Common myeloid progenitor, CD34-positive (primary cell): ENCODE measurements around the gene HYAL1.
A peak's percentile ranks its signal among the peaks of the same experiment; 100 is the strongest.

ENCODE experiments used
- CTCF ChIA-PET: fragments of 350-600 bp; sonication (Branson Sonifier 250); formaldehyde crosslinking; loops from one replicate; lab custom pipeline; 2021; ENCODE audit warnings: antibody characterized with exemption; lab: Charles Lee
- POLR2A ChIA-PET: fragments of 350-600 bp; sonication (Branson Sonifier 250); formaldehyde crosslinking; loops from one replicate; lab custom pipeline; 2021; ENCODE audit warnings: antibody characterized with exemption; lab: Charles Lee
- DNase-seq, 3 donors: peaks; one replicate each; pipeline versions ENCODE4 v3.0.0 to v3.0.0-alpha.2; 2013
- H3K27ac ChIP-seq, 2 experiments: 1 replicate in 1 of 2; 2 replicates in 1 of 2; pipeline ENCODE4 v1.7.0; 2013; ENCODE audit warnings: inconsistent platforms in 2 of 2, low read length in 2 of 2, mild to moderate bottlenecking in 2 of 2, low read depth in 1 of 2, moderate library complexity in 1 of 2; ENCODE audit not compliant: severe bottlenecking in 2 of 2, insufficient read depth in 1 of 2, poor library complexity in 1 of 2
- H3K27me3 ChIP-seq, 5 experiments: replicated peaks in 2 of 5; 1 replicate in 3 of 5; 2 replicates in 2 of 5; pipeline versions ENCODE4 v1.6.1 to v1.7.0; 2013; ENCODE audit warnings: low read length in 4 of 5, mild to moderate bottlenecking in 2 of 5, moderate library complexity in 2 of 5, inconsistent platforms in 1 of 5; ENCODE audit not compliant: insufficient read depth in 5 of 5, control insufficient read depth in 4 of 5
- H3K36me3 ChIP-seq, 4 experiments: 1 replicate in 2 of 4; 2 replicates in 2 of 4; pipeline versions ENCODE4 v1.6.1 to v1.7.0; 2013; ENCODE audit warnings: low read length in 3 of 4, control low read depth in 1 of 4, mild to moderate bottlenecking in 1 of 4; ENCODE audit not compliant: control insufficient read depth in 4 of 4, insufficient read depth in 4 of 4
- H3K4me1 ChIP-seq, 4 experiments: 1 replicate in 3 of 4; 2 replicates in 1 of 4; pipeline versions ENCODE4 v1.6.1 to v1.7.1; 2013; ENCODE audit warnings: low read length in 3 of 4, mild to moderate bottlenecking in 3 of 4, control low read depth in 1 of 4, inconsistent platforms in 1 of 4, moderate library complexity in 1 of 4; ENCODE audit not compliant: control insufficient read depth in 4 of 4, insufficient read depth in 4 of 4; ENCODE audit errors: control extremely low read depth in 1 of 4
- H3K4me3 ChIP-seq, 7 experiments: 1 replicate in 4 of 7; 2 replicates in 3 of 7; pipeline versions ENCODE4 v1.5.1 to v1.7.0; 2013; ENCODE audit warnings: mild to moderate bottlenecking in 7 of 7, low read length in 6 of 7, moderate library complexity in 6 of 7, inconsistent platforms in 2 of 7, low read depth in 2 of 7, control low read depth in 1 of 7; ENCODE audit not compliant: insufficient read depth in 4 of 7, control insufficient read depth in 1 of 7; ENCODE audit errors: extremely low read depth in 1 of 7
- H3K9me3 ChIP-seq, 5 experiments: 1 replicate in 4 of 5; 2 replicates in 1 of 5; pipeline versions ENCODE4 v1.6.1 to v1.7.1; 2013; ENCODE audit warnings: low read length in 4 of 5, mild to moderate bottlenecking in 2 of 5, inconsistent platforms in 1 of 5, low read depth in 1 of 5, moderate library complexity in 1 of 5; ENCODE audit not compliant: control insufficient read depth in 4 of 5, insufficient read depth in 2 of 5; ENCODE audit errors: control extremely low read depth in 1 of 5
- WGBS: methylation state at CpG from one replicate; pipeline ENCODE4 v1.1.5; 2013; ENCODE audit not compliant: insufficient coverage; 5-methylcytosine and 5-hydroxymethylcytosine counted together

HYAL1 gene

GRCh38 chr3:50319894-50320625, 16.7 kb upstream of the HYAL1 start:
- peaks cover 0 to 38% (median 13%) of the 10 kb centered on the region in 4 experiments for H3K36me3 ChIP-seq
- H3K4me3 ChIP-seq, result peak overlapping the region in 6 of 7 experiments; percentile 69 to 88 (median 84)
- H3K9me3 ChIP-seq, result no peaks in the 10 kb centered on the region
- H3K4me1 ChIP-seq, result peaks cover 2 to 67% (median 56%) of the 10 kb centered on the region in 4 experiments
- CTCF ChIA-PET, result interaction anchor here (0.7 to 11.6 kb wide), 10 partner anchors 8 to 61 kb away, joined by 3 to 105 read pairs (median 5); partner anchors contain the start of genes HYAL1, HYAL3, NAA80 and NPRL2
- no peaks in the 10 kb centered on the region for H3K27me3 ChIP-seq
- H3K27ac ChIP-seq, result peak overlapping the region in 1 of 2 experiments; percentile 99
- 96% methylated on average over 29 of the region's 29 CpGs for whole genome bisulfite sequencing
- POLR2A ChIA-PET, result interaction anchor here (0.6 kb wide), 1 partner anchor 14 kb away, joined by 3 read pairs; no protein-coding TSS in a partner anchor
- DNase-seq, result no peak

DNA sequence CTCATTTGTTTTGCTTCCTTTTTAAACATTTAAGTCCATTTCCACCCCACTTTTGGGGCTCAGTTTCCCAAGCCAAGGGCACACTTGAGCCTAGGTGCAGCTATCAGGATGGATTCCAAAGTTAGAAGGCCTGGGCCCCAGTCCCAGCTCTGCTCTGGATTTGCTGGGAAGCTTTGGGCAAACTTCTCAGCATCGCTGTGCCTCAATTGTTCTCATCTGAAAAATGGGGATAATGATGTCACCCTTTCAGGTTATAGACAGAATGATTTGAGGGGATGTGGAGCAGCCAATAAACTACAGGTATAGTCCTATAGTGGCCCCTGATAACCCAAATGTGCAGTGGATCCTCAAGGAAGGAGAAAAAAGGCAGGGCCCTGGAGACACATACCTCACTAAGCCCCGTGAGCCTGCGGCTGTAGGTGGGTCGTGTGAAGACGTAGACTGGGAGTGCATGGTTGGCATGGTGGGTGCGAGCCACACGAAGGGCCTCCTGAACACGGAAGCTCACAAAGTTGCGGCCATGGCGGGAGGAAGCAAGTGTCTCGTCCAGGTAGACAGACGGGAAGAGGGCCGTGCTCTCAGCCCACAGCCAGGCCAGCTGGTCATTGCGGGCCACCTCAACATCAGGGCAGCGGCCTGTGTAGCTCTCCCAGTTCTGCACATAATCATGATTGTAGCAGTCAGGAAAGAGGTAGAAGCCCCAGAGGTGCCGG, 16.0 kb upstream of the HYAL1 start:
- Histone ChIP-seq H3K36me3 (peaks cover 0 to 37% (median 11%) of the 10 kb centered on the region in 4 experiments), H3K27ac (no peak overlapping the region), H3K9me3 (no peaks in the 10 kb centered on the region), H3K27me3 (no peaks in the 10 kb centered on the region), H3K4me3 (peak overlapping the region in 1 of 7 experiments; percentile 6), H3K4me1 (peaks cover 2 to 66% (median 54%) of the 10 kb centered on the region in 4 experiments)
- WGBS, result 97% methylated on average over 14 of the region's 16 CpGs
- CTCF ChIA-PET, result interaction anchor here (1.1 to 11.6 kb wide), 9 partner anchors 9 to 73 kb away, joined by 3 to 105 read pairs (median 6); partner anchors contain the start of genes HYAL1, HYAL3, NAA80 and TUSC2
- POLR2A ChIA-PET, result no interaction called here
- no peak for DNase-seq

- peak in 2 of 3 donors; percentile 40 to 49 for DNase-seq
- peaks cover 0 to 37% (median 10%) of the 10 kb centered on the region in 4 experiments for H3K36me3 ChIP-seq
- ChIA-PET CTCF (interaction anchor here (1.1 to 11.6 kb wide), 8 partner anchors 10 to 124 kb away, joined by 3 to 105 read pairs (median 4); partner anchors contain the start of genes HYAL1, HYAL3, NAA80 and TUSC2), POLR2A (no interaction called here)
- H3K9me3 ChIP-seq, result no peaks in the 10 kb centered on the region
- WGBS, result 60% methylated on average over 5 of the region's 10 CpGs
- peaks cover 2 to 63% (median 52%) of the 10 kb centered on the region in 4 experiments for H3K4me1 ChIP-seq
- no peak overlapping the region for H3K27ac ChIP-seq
- peak overlapping the region in 2 of 7 experiments; percentile 6 to 14 for H3K4me3 ChIP-seq
- no peaks in the 10 kb centered on the region for H3K27me3 ChIP-seq
These were observed 15.2 kb upstream of the HYAL1 start for GRCh38 chr3:50318615-50319014.

DNA sequence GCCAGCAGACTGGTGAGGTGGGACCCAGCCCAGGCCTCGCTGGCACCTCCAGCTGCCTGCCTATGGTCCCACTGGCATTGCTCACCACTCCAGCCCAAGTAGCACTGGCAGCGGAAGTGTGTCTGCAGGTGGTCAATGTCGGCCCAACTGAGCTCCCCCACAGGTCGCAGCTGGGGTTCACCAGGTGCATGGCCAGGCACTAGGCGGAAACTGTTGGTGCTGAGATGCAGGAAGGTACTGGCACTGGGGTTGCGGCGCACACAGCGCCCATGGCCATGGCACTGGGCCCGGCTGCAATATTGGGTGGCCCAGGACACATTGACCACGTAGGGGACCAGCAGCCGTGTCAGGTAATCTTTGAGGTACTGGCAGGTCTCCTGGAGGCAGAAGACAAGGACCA, 14.8 kb upstream of the HYAL1 start:
- 78% methylated on average over 9 of the region's 11 CpGs for WGBS
- ChIA-PET POLR2A (no interaction called here), CTCF (interaction anchor here (1.2 to 11.6 kb wide), 5 partner anchors 10 to 124 kb away, joined by 3 to 105 read pairs (median 6); partner anchors contain the start of genes HYAL1, HYAL3, NAA80 and TUSC2)
- Histone ChIP-seq H3K27ac (peak overlapping the region in 1 of 2 experiments; percentile 25), H3K4me3 (peak overlapping the region in 1 of 7 experiments; percentile 14), H3K9me3 (no peaks in the 10 kb centered on the region), H3K4me1 (peaks cover 2 to 58% (median 48%) of the 10 kb centered on the region in 4 experiments), H3K36me3 (peaks cover 0 to 37% (median 10%) of the 10 kb centered on the region in 4 experiments), H3K27me3 (no peaks in the 10 kb centered on the region)
- DNase-seq, result no peak

GRCh38 chr3:50317300-50317699, 13.9 kb upstream of the HYAL1 start:
- peaks cover 0 to 37% (median 10%) of the 10 kb centered on the region in 4 experiments for H3K36me3 ChIP-seq
- no peak for DNase-seq
- no peaks in the 10 kb centered on the region for H3K27me3 ChIP-seq
- CTCF ChIA-PET, result interaction anchor here (6.7 to 11.6 kb wide), 2 partner anchors 11 to 19 kb away, joined by 46 to 105 read pairs; partner anchors contain the start of genes HYAL1, HYAL3 and NAA80
- WGBS, result 90% methylated on average over 4 of the region's 6 CpGs
- H3K9me3 ChIP-seq, result no peaks in the 10 kb centered on the region
- no peak overlapping the region for H3K4me3 ChIP-seq
- H3K4me1 ChIP-seq, result peaks cover 2 to 50% (median 40%) of the 10 kb centered on the region in 4 experiments
- POLR2A ChIA-PET, result no interaction called here
- H3K27ac ChIP-seq, result peak overlapping the region in 1 of 2 experiments; percentile 25

- ChIA-PET CTCF (interaction anchor here (6.7 to 11.6 kb wide), 2 partner anchors 11 to 18 kb away, joined by 46 to 105 read pairs; partner anchors contain the start of genes HYAL1, HYAL3 and NAA80), POLR2A (no interaction called here)
- Histone ChIP-seq H3K27me3 (no peaks in the 10 kb centered on the region), H3K4me3 (no peak overlapping the region), H3K4me1 (peaks cover 2 to 44% (median 34%) of the 10 kb centered on the region in 4 experiments), H3K27ac (no peak overlapping the region), H3K9me3 (no peaks in the 10 kb centered on the region), H3K36me3 (peaks cover 0 to 37% (median 10%) of the 10 kb centered on the region in 4 experiments)
- DNase-seq, result no peak
- WGBS, result 88% methylated on average over 7 of the region's 9 CpGs
These were observed 13.4 kb upstream of the HYAL1 start for GRCh38 chr3:50316657-50317242.
